Measurements from ENCODE around the gene CBY3. TPM values are rescaled to one million over a fixed set of nuclear protein-coding genes. Genes with fewer than 3 reads are reported as not detected.
A peak's percentile ranks its signal among the peaks of the same experiment; 100 is the strongest.

Gene CBY3
- total and polyA plus RNA-seq, 2 of the 13 experiments (the other 11 are each of a cell fraction or from before 2014, with no cell fraction given) = not detected

DNA sequence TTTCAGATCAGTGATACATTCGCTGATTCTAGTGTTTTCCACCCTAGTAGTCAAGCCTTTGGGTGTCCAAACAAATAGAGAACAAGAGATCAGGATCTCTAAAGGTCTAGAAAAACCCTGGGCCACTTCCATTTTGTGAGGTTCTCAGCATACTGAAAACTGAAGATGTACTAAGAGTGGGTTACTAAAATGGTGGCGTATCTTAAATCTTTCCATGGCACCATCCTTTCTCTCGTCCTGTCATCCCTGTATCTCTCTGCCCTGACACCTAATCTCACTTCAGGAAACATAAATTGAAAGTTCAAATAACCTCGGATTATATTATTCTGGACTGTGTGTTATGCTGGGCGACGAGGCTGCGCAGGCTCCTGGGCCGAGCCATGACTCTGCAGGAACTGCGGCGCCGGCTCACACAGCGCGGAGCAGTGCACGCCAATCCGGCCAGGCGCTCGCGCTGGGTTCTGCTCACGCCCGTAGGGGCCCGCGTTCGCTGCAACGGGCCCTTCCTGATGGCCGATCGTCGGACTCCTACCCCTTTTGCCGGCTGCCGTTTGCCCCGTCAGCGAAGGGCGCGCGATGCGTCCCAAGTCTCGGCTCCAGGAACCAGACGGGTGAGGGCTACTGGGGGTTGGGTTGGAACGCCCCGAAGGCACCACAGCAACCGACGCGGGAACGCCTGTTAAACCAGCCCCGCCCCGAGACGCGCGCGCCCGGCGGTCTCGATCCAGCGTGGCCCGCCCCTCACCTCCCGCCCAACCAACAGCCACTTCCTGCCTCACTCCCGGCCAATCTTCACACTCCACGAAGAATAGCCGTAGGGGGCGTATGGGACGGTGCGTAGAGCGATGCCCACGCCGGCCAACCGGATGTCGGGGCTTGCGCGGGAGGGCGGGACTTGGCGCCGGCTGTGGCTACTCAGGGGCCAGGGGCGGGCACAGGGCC lies 17.4 kb upstream of the CBY3 start (continued):
- TF ChIP-seq ZNF256 (CRISPR knock-in tag; conservative IDR thresholded peaks at IDR 0.05) = no peak
- TF ChIP-seq ARID4A (CRISPR knock-in tag; IDR thresholded peaks at IDR 0.05; ENCODE audit: borderline replicate concordance) = peak; percentile 87
- TF ChIP-seq ATM (IDR thresholded peaks at IDR 0.05; ENCODE audit: borderline replicate concordance) = no peak
- peak; percentile 98 for TF ChIP-seq NAIF1 (CRISPR knock-in tag; IDR thresholded peaks at IDR 0.05; ENCODE audit: borderline replicate concordance)
- no peak for TF ChIP-seq ZBTB39 (CRISPR knock-in tag; IDR thresholded peaks at IDR 0.05)
- no peak for TF ChIP-seq KDM5A (IDR thresholded peaks at IDR 0.05; ENCODE audit: borderline replicate concordance, low read length)
- TF ChIP-seq ZNF577 (CRISPR knock-in tag; IDR thresholded peaks at IDR 0.05; ENCODE audit: borderline replicate concordance, low read depth) = no peak
- peak; percentile 98 for TF ChIP-seq XBP1 (CRISPR knock-in tag; IDR thresholded peaks at IDR 0.05)
- no peak; the same call in 1 of the 2 replicates for TF ChIP-seq GATAD1 (CRISPR knock-in tag; IDR thresholded peaks at IDR 0.05)
- TF ChIP-seq GTF3A (CRISPR knock-in tag; conservative IDR thresholded peaks at IDR 0.05) = peak; percentile 63; the same call in 1 of the 2 replicates
- TF ChIP-seq, protein P1, sequence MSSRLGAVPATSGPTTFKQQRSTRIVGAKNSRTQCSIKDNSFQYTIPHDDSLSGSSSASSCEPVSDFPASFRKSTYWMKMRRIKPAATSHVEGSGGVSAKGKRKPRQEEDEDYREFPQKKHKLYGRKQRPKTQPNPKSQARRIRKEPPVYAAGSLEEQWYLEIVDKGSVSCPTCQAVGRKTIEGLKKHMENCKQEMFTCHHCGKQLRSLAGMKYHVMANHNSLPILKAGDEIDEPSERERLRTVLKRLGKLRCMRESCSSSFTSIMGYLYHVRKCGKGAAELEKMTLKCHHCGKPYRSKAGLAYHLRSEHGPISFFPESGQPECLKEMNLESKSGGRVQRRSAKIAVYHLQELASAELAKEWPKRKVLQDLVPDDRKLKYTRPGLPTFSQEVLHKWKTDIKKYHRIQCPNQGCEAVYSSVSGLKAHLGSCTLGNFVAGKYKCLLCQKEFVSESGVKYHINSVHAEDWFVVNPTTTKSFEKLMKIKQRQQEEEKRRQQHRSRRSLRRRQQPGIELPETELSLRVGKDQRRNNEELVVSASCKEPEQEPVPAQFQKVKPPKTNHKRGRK (CRISPR knock-in tag; IDR thresholded peaks at IDR 0.05) = no peak
- no peak for TF ChIP-seq RFXANK (CRISPR knock-in tag; IDR thresholded peaks at IDR 0.05)
- TF ChIP-seq PITX1 (CRISPR knock-in tag; IDR thresholded peaks at IDR 0.05) = peak; percentile 14; the same call in 1 of the 2 replicates
- TF ChIP-seq TFAP4 (IDR thresholded peaks at IDR 0.05; ENCODE audit: borderline replicate concordance, low read depth) = peak; percentile 55; the same call in 1 of the 2 replicates
- no peak for TF ChIP-seq HMGA1 (CRISPR knock-in tag; conservative IDR thresholded peaks at IDR 0.05)
- TF ChIP-seq ZFP82 (CRISPR knock-in tag; IDR thresholded peaks at IDR 0.05; ENCODE audit: borderline replicate concordance) = peak; percentile 87
- no peak for TF ChIP-seq ZBTB1 (CRISPR knock-in tag; IDR thresholded peaks at IDR 0.05; ENCODE audit: borderline replicate concordance)
- TF ChIP-seq ZNF468 (CRISPR knock-in tag; IDR thresholded peaks at IDR 0.05) = no peak
- no peak for TF ChIP-seq KDM4B (CRISPR knock-in tag; IDR thresholded peaks at IDR 0.05)
- TF ChIP-seq FOXO1 (CRISPR knock-in tag; IDR thresholded peaks at IDR 0.05) = no peak; the same call in 1 of the 2 replicates
- TF ChIP-seq MBNL3 (CRISPR knock-in tag; conservative IDR thresholded peaks at IDR 0.05) = no peak

All from HepG2 (cell line).